Loucy (cell line): ENCODE data around the gene TMEM51.

ENCODE experiments used
- H2AFZ ChIP-seq: fragments of 200-600 bp; sonication (generic); 2 replicates; pipeline ENCODE4 v1.6.0; 2016; ENCODE audit warnings: antibody characterized with exemption, mild to moderate bottlenecking, low read length, moderate library complexity
- H3F3A ChIP-seq: fragments of 200-600 bp; 2 replicates; pipeline ENCODE4 v1.6.0; 2016; ENCODE audit warnings: antibody characterized with exemption, low read depth, mild to moderate bottlenecking
- H3K27me3 ChIP-seq: fragments of 200-600 bp; sonication (generic); 2 replicates; pipeline ENCODE4 v1.6.1; 2014; ENCODE audit warnings: low read length, mild to moderate bottlenecking; ENCODE audit not compliant: insufficient read depth, poor library complexity, severe bottlenecking
- H3K36me3 ChIP-seq: fragments of 200-600 bp; sonication (generic); 2 replicates; pipeline ENCODE4 v1.6.1; 2016; ENCODE audit warnings: low read length; ENCODE audit not compliant: insufficient read depth
- H3K4me1 ChIP-seq: fragments of 200-600 bp; sonication (generic); 2 replicates; pipeline ENCODE4 v1.5.1; 2014; ENCODE audit warnings: low read length, mild to moderate bottlenecking; ENCODE audit not compliant: insufficient read depth, poor library complexity, severe bottlenecking
- H3K4me2 ChIP-seq: fragments of 200-600 bp; sonication (generic); 2 replicates; pipeline ENCODE4 v1.6.0; 2014; ENCODE audit warnings: antibody characterized with exemption, low read length, low read depth, mild to moderate bottlenecking; ENCODE audit not compliant: poor library complexity, severe bottlenecking
- H3K4me3 ChIP-seq: fragments of 200-600 bp; sonication (generic); 2 replicates; pipeline ENCODE4 v1.5.1; 2014; ENCODE audit warnings: low read length, mild to moderate bottlenecking, mixed read lengths; ENCODE audit not compliant: poor library complexity, severe bottlenecking
- H3K79me2 ChIP-seq: fragments of 200-600 bp; sonication (generic); 2 replicates; pipeline ENCODE4 v1.6.1; 2014; ENCODE audit warnings: low read length; ENCODE audit not compliant: insufficient read depth
- H3K9ac ChIP-seq: fragments of 200-600 bp; sonication (generic); 2 replicates; pipeline ENCODE4 v1.6.0; 2014; ENCODE audit warnings: mild to moderate bottlenecking, low read depth, low read length, moderate library complexity; ENCODE audit not compliant: poor library complexity, severe bottlenecking
- H3K9me2 ChIP-seq: fragments of 200-600 bp; sonication (generic); replicated peaks from 2 replicates; pipeline ENCODE4 v1.6.1; 2016; ENCODE audit warnings: low read depth, low read length, mixed read lengths
- H3K9me3 ChIP-seq: fragments of 200-600 bp; sonication (generic); 2 replicates; pipeline ENCODE4 v1.6.1; 2014; ENCODE audit warnings: mild to moderate bottlenecking, antibody characterized with exemption, low read length, low read depth; ENCODE audit not compliant: insufficient read depth
- H4K20me1 ChIP-seq: fragments of 200-600 bp; sonication (generic); 2 replicates; pipeline ENCODE4 v1.6.0; 2014; ENCODE audit warnings: antibody characterized with exemption, low read length, mild to moderate bottlenecking; ENCODE audit not compliant: insufficient read depth, poor library complexity, severe bottlenecking
- CTCF ChIP-seq: fragments of 200-600 bp; sonication (generic); conservative IDR thresholded peaks from 2 replicates; pipeline ENCODE4 v1.5.1; 2014; ENCODE audit warnings: mild to moderate bottlenecking, antibody characterized with exemption, low read length
- EZH2phosphoT487 ChIP-seq: fragments of 200-600 bp; IDR thresholded peaks from 2 replicates; pipeline ENCODE4 v1.6.1; 2018; ENCODE audit warnings: antibody characterized with exemption, mild to moderate bottlenecking, moderate library complexity, borderline replicate concordance

TMEM51 gene

GRCh38 chr1:15110128-15110866 is 43.2 kb upstream of the TMEM51 start:
- H3F3A ChIP-seq: no peaks in the 10 kb centered on the region
- H3K4me2 ChIP-seq: no peak overlapping the region
- H3K27me3 ChIP-seq: no peaks in the 10 kb centered on the region
- H2AFZ ChIP-seq: no peak overlapping the region
- no peaks in the 10 kb centered on the region for H3K79me2 ChIP-seq
- no peak overlapping the region for H3K9ac ChIP-seq
- H4K20me1 ChIP-seq: no peaks in the 10 kb centered on the region
- H3K9me3 ChIP-seq: no peaks in the 10 kb centered on the region
- H3K9me2 ChIP-seq: no peaks in the 10 kb centered on the region
- no peak for TF ChIP-seq CTCF
- TF ChIP-seq EZH2phosphoT487: no peak
- no peaks in the 10 kb centered on the region for H3K4me1 ChIP-seq
- H3K36me3 ChIP-seq: no peaks in the 10 kb centered on the region
- no peak overlapping the region for H3K4me3 ChIP-seq

- no peak overlapping the region for H2AFZ ChIP-seq
- no peaks in the 10 kb centered on the region for H3F3A ChIP-seq
- H3K79me2 ChIP-seq: no peaks in the 10 kb centered on the region
- H3K4me2 ChIP-seq: no peak overlapping the region
- no peak for TF ChIP-seq CTCF
- no peak for TF ChIP-seq EZH2phosphoT487
- no peak overlapping the region for H3K4me3 ChIP-seq
- H3K36me3 ChIP-seq: no peaks in the 10 kb centered on the region
- H3K9ac ChIP-seq: no peak overlapping the region
- no peaks in the 10 kb centered on the region for H3K9me3 ChIP-seq
- H4K20me1 ChIP-seq: no peaks in the 10 kb centered on the region
- no peaks in the 10 kb centered on the region for H3K4me1 ChIP-seq
- H3K9me2 ChIP-seq: no peaks in the 10 kb centered on the region
- no peaks in the 10 kb centered on the region for H3K27me3 ChIP-seq
Observed at GRCh38 chr1:15110867-15111230, 42.7 kb upstream of the TMEM51 start.

GRCh38 chr1:15113146-15113545 is 40.4 kb upstream of the TMEM51 start:
- H3K4me2 ChIP-seq: no peak overlapping the region
- H3K9ac ChIP-seq: no peak overlapping the region
- no peaks in the 10 kb centered on the region for H4K20me1 ChIP-seq
- H3K4me1 ChIP-seq: no peaks in the 10 kb centered on the region
- no peaks in the 10 kb centered on the region for H3K27me3 ChIP-seq
- no peak overlapping the region for H2AFZ ChIP-seq
- TF ChIP-seq CTCF: no peak
- no peak for TF ChIP-seq EZH2phosphoT487
- no peaks in the 10 kb centered on the region for H3K36me3 ChIP-seq
- H3F3A ChIP-seq: no peaks in the 10 kb centered on the region
- H3K4me3 ChIP-seq: no peak overlapping the region
- H3K9me2 ChIP-seq: no peaks in the 10 kb centered on the region
- no peaks in the 10 kb centered on the region for H3K9me3 ChIP-seq
- no peaks in the 10 kb centered on the region for H3K79me2 ChIP-seq
